ENCODE data around the gene GRIP1.

GRCh38 chr12:66692986-66693385 lies 14.1 kb upstream of the GRIP1 start:
- TF ChIP-seq CTCF (IDR thresholded peaks at IDR 0.05) (no peak), ZFX (IDR thresholded peaks at IDR 0.05; ENCODE audit: borderline replicate concordance) (no peak)

Data from 22Rv1 (cell line).